ENCODE results near the gene HCRTR1. TPM values are rescaled to one million over a fixed set of nuclear protein-coding genes. Genes with fewer than 3 reads are reported as not detected.

Gene HCRTR1
- total and polyA plus RNA-seq, 2 donors (not counting 1 experiment from before 2014, with no cell fraction given): not detected

DNA sequence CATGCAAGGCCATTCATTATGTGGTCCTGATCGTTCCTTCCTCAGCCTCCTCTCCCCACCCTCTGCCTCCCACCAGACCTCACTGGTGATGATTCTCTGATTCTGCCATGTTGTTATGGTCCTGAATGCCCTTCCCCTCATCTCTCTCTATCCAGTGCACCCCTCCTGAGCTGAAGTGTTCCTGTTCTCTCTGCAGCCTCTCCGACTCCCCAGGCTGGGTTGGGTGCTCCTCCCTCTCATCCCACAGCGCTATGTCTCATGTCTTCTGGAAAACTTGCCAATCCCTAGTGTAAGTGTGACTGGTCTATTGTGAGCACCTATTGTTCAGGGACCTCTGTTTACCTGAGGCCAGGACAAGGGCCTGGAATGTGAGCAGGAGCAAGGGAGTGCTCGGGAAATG lies 38.3 kb downstream of the HCRTR1 start:
- no peak for DNase-seq (ENCODE audit: low read depth in 2 of 2)
- Histone ChIP-seq H3K4me2 (ENCODE audit: extremely low read depth, insufficient read depth, low read length) (no peak overlapping the region), H3K79me2 (ENCODE audit: control insufficient read depth, insufficient read depth, low read length) (no peaks in the 10 kb centered on the region), H3K9me3 (ENCODE audit: control insufficient read depth, insufficient read depth, low read depth, low read length) (no peaks in the 10 kb centered on the region), H3K27ac (ENCODE audit: insufficient read depth, low read length) (no peak overlapping the region), H3K4me3 (replicated peaks in 1 of 4; ENCODE audit: control extremely low read depth in 1 of 4, insufficient read depth in 1 of 4, low read depth in 3 of 4, low read length in 4 of 4) (no peak overlapping the region), H4K20me1 (ENCODE audit: control insufficient read depth, extremely low read depth, insufficient read depth, low read length) (no peaks in the 10 kb centered on the region), H3K36me3 (ENCODE audit: control insufficient read depth, insufficient read depth, low read length) (peaks cover 29% of the 10 kb centered on the region), H3K4me1 (ENCODE audit: control insufficient read depth, extremely low read depth, insufficient read depth, low read length) (no peaks in the 10 kb centered on the region), H3K9ac (ENCODE audit: insufficient read depth, low read length) (no peak overlapping the region), H2AFZ (ENCODE audit: low read length) (no peak overlapping the region), H3K27me3 (ENCODE audit: control insufficient read depth, insufficient read depth, low read length) (no peaks in the 10 kb centered on the region)
- TF ChIP-seq, protein P1, sequence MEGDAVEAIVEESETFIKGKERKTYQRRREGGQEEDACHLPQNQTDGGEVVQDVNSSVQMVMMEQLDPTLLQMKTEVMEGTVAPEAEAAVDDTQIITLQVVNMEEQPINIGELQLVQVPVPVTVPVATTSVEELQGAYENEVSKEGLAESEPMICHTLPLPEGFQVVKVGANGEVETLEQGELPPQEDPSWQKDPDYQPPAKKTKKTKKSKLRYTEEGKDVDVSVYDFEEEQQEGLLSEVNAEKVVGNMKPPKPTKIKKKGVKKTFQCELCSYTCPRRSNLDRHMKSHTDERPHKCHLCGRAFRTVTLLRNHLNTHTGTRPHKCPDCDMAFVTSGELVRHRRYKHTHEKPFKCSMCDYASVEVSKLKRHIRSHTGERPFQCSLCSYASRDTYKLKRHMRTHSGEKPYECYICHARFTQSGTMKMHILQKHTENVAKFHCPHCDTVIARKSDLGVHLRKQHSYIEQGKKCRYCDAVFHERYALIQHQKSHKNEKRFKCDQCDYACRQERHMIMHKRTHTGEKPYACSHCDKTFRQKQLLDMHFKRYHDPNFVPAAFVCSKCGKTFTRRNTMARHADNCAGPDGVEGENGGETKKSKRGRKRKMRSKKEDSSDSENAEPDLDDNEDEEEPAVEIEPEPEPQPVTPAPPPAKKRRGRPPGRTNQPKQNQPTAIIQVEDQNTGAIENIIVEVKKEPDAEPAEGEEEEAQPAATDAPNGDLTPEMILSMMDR (conservative IDR thresholded peaks at IDR 0.05 in 1 of 2, IDR thresholded peaks at IDR 0.05 in 1 of 2; ENCODE audit: low read depth in 1 of 2, low read length in 2 of 2): no peak
- no peak for TF ChIP-seq EZH2 (IDR thresholded peaks at IDR 0.05; ENCODE audit: low read length, missing control alignments)

DNA sequence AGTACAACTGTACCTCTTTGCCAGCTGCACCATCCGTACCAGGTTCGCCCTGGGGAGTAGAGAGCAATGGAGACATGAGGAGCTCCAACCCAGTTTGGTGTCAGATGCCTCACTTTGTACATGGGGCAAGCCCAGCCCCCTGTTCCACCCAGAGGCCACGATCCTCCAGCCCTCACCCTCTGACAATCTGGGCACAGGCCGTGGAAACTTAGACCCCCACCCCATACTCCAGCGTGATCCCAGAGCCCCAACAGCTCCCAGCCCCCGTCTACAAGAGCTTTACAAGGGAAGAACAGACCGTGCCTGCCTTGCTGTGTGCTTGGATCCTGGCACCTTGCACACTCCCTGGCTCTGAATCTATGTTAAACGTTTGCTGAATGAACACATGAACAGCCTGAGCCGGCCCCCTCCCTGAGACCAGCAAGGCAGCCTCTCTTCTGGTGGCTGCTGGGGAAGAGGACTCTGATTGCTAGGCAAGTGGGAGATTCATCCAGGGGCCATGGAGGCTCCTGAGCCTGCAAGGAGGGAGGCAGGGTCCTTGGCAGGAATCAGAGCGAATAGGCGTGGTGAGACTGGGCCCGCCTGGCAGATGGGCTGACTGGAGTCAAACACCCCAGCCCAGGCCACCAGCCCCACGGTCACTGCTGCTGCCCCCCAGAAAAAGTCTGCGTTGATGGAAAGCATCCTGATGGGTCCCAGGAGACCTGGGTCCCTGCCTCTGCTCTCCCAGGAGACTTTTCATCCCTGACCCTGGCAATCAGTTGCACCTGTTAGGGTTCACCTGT lies 39.7 kb downstream of the HCRTR1 start:
- Histone ChIP-seq H2AFZ (ENCODE audit: low read length) (no peak overlapping the region), H3K9ac (ENCODE audit: insufficient read depth, low read length) (no peak overlapping the region), H3K27me3 (ENCODE audit: control insufficient read depth, insufficient read depth, low read length) (no peaks in the 10 kb centered on the region), H3K9me3 (ENCODE audit: control insufficient read depth, insufficient read depth, low read depth, low read length) (no peaks in the 10 kb centered on the region), H3K4me3 (replicated peaks in 1 of 4; ENCODE audit: control extremely low read depth in 1 of 4, insufficient read depth in 1 of 4, low read depth in 3 of 4, low read length in 4 of 4) (no peak overlapping the region), H3K79me2 (ENCODE audit: control insufficient read depth, insufficient read depth, low read length) (no peaks in the 10 kb centered on the region), H3K36me3 (ENCODE audit: control insufficient read depth, insufficient read depth, low read length) (peaks cover 33% of the 10 kb centered on the region), H3K27ac (ENCODE audit: insufficient read depth, low read length) (no peak overlapping the region), H3K4me2 (ENCODE audit: extremely low read depth, insufficient read depth, low read length) (no peak overlapping the region), H4K20me1 (ENCODE audit: control insufficient read depth, extremely low read depth, insufficient read depth, low read length) (no peaks in the 10 kb centered on the region), H3K4me1 (ENCODE audit: control insufficient read depth, extremely low read depth, insufficient read depth, low read length) (no peaks in the 10 kb centered on the region)
- DNase-seq (ENCODE audit: low read depth in 2 of 2): no peak
- TF ChIP-seq EZH2 (IDR thresholded peaks at IDR 0.05; ENCODE audit: low read length, missing control alignments): no peak
- TF ChIP-seq, protein P1 (conservative IDR thresholded peaks at IDR 0.05 in 1 of 2, IDR thresholded peaks at IDR 0.05 in 1 of 2; ENCODE audit: low read depth in 1 of 2, low read length in 2 of 2): no peak

DNA sequence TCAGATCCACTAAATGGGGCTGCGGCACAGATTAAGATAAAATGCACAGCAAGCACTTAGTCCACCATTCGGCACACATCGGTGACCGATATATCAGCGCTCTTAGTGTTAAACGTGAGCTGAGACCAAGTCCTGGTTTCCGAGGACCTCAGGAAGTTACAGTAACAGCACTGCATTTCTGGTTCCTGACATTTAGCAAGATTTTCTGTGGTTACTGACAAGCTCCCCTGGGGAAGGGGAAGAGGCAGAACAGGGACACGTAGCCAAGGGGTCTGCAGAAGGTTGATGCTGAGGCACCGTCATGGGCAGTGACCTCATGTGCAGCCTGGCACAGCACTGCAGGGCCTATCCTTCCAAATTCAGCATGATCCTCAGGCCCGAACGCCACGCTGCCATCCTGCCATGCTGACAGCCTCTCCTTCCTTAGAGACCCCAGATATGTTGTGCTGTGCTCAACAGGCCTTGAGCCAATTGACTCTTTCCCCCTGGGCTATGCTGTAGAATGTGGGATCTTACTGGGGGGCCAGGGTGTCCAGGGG lies 40.6 kb downstream of the HCRTR1 start:
- Histone ChIP-seq H3K79me2 (ENCODE audit: control insufficient read depth, insufficient read depth, low read length) (no peaks in the 10 kb centered on the region), H3K9me3 (ENCODE audit: control insufficient read depth, insufficient read depth, low read depth, low read length) (no peaks in the 10 kb centered on the region), H4K20me1 (ENCODE audit: control insufficient read depth, extremely low read depth, insufficient read depth, low read length) (no peaks in the 10 kb centered on the region), H3K4me2 (ENCODE audit: extremely low read depth, insufficient read depth, low read length) (no peak overlapping the region), H3K27me3 (ENCODE audit: control insufficient read depth, insufficient read depth, low read length) (no peaks in the 10 kb centered on the region), H3K27ac (ENCODE audit: insufficient read depth, low read length) (no peak overlapping the region), H2AFZ (ENCODE audit: low read length) (no peak overlapping the region), H3K4me3 (replicated peaks in 1 of 4; ENCODE audit: control extremely low read depth in 1 of 4, insufficient read depth in 1 of 4, low read depth in 3 of 4, low read length in 4 of 4) (no peak overlapping the region), H3K9ac (ENCODE audit: insufficient read depth, low read length) (no peak overlapping the region), H3K4me1 (ENCODE audit: control insufficient read depth, extremely low read depth, insufficient read depth, low read length) (no peaks in the 10 kb centered on the region), H3K36me3 (ENCODE audit: control insufficient read depth, insufficient read depth, low read length) (peaks cover 32% of the 10 kb centered on the region)
- DNase-seq (ENCODE audit: low read depth in 2 of 2): no peak
- TF ChIP-seq EZH2 (IDR thresholded peaks at IDR 0.05; ENCODE audit: low read length, missing control alignments): no peak

Data from fibroblast of lung (primary cell).